NCI-H2107 (cell line): ENCODE results near the gene MED1.
"Not testable (repeated sequence)": the region's sequence is repeated elsewhere in the genome, so short reads cannot be mapped to it uniquely, and the experiment has no call there.

Experiments used
- DNase-seq: peaks from one replicate; lab custom pipeline; 2025; lab: John Stamatoyannopoulos, UW

MED1 gene, protein sequence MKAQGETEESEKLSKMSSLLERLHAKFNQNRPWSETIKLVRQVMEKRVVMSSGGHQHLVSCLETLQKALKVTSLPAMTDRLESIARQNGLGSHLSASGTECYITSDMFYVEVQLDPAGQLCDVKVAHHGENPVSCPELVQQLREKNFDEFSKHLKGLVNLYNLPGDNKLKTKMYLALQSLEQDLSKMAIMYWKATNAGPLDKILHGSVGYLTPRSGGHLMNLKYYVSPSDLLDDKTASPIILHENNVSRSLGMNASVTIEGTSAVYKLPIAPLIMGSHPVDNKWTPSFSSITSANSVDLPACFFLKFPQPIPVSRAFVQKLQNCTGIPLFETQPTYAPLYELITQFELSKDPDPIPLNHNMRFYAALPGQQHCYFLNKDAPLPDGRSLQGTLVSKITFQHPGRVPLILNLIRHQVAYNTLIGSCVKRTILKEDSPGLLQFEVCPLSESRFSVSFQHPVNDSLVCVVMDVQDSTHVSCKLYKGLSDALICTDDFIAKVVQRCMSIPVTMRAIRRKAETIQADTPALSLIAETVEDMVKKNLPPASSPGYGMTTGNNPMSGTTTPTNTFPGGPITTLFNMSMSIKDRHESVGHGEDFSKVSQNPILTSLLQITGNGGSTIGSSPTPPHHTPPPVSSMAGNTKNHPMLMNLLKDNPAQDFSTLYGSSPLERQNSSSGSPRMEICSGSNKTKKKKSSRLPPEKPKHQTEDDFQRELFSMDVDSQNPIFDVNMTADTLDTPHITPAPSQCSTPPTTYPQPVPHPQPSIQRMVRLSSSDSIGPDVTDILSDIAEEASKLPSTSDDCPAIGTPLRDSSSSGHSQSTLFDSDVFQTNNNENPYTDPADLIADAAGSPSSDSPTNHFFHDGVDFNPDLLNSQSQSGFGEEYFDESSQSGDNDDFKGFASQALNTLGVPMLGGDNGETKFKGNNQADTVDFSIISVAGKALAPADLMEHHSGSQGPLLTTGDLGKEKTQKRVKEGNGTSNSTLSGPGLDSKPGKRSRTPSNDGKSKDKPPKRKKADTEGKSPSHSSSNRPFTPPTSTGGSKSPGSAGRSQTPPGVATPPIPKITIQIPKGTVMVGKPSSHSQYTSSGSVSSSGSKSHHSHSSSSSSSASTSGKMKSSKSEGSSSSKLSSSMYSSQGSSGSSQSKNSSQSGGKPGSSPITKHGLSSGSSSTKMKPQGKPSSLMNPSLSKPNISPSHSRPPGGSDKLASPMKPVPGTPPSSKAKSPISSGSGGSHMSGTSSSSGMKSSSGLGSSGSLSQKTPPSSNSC (N-terminal part only)

GRCh38 chr17:39450847-39451581 lies at the start of gene MED1:
TSS of gene MED1 (minus strand) at chr17:39451263. CDS start at chr17:39451062, 201 bp downstream.
- DNase-seq, result peak; percentile 98

- not testable (repeated sequence) for DNase-seq
These were observed 45.9 kb upstream of the MED1 start for GRCh38 chr17:39496921-39497320.

GRCh38 chr17:39487946-39488345 lies 36.9 kb upstream of the MED1 start:
- DNase-seq, result no peak

GRCh38 chr17:39487490-39487889 lies 36.4 kb upstream of the MED1 start:
- DNase-seq, result not testable (repeated sequence)

DNA sequence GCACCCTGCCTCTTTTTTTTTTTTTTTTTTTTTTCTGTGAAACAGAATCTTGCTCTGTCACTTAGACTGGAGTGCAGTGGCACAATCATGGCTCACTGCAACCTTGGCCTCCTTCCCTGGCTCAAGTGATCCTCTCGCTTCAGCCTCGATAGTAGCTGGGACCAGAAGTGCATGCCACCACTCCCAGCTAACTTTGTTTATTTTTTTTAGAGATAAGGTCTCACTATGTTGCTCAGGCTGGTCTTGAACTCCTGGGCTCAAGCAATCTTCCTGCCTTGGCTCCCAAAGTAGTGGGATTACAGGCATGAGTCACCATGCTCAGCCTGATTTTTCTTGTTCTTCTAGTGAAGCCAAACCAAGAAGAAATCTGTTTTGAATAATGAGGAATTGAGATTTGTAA lies 35.2 kb upstream of the MED1 start:
- DNase-seq, result no peak

- DNase-seq, result no peak
These were observed 34.5 kb upstream of the MED1 start for GRCh38 chr17:39485555-39485954.

GRCh38 chr17:39484178-39484577 lies 33.1 kb upstream of the MED1 start:
- DNase-seq, result no peak

DNA sequence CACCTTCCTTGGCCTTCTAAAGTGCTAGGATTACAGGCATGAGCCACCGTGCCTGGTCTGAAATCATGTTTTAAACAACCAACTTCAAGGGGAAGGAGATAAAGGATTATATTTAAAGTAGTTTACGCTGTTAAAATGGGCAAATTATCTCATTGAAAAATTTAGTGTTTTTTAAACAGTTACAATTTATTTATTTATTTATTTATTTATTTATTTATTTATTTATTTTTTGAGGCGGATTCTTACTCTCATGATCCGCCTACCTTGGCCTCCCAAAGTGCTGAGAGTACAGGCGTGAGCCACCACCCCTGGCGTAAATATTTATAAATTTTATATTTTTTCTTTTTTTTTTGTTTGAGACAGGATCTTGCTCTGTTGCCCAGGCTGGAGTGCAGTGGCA lies 32.4 kb upstream of the MED1 start:
- DNase-seq, result no peak

GRCh38 chr17:39479631-39480030 lies 28.6 kb upstream of the MED1 start:
- not testable (repeated sequence) for DNase-seq

DNA sequence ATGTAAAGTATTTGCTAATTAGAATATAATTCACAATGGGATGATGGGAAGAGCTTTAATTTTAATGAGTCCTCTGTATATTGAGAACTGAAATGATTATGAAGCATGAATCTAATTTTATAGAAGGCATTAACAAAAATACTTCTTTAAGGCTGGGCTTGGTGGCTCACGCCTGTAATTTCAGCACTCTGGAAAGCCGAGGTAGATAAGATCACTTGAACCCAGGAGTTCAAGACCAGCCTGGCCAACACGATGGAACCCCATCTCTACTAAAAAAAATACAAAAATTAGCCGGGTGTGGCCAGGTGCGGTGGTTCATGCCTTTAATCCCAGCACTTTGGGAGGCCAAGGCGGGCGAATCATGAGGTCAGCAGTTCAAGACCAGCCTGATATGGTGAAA lies 22.2 kb upstream of the MED1 start:
- DNase-seq, result no peak

- DNase-seq, result not testable (repeated sequence)
These were observed 17.5 kb upstream of the MED1 start for GRCh38 chr17:39468610-39469009.

DNA sequence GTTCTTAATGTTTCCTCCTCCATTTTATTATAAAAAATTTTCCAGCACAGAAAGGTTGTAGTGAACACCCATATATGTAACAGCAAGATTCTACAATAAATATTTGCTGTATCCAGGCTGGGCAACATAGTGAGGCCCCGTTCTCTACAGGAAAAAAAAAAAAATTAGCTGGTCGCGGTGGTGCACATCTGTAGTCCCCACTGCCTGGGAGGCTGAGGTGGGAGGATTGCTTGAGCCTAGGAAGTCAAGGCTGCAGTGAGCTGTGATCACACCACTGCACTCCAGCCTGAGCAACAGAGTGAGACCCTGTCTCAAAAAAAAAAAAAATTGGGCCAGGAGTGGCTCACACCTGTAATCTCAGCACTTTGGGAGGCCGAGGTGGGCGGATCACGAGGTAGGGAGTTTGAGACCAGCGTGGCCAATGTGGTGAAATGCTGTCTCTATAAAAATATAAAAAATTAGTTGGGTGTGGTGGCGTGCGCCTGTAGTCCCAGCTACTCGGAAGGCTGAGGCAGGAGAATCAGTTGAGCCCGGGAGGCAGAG lies 13.6 kb upstream of the MED1 start:
- not testable (repeated sequence) for DNase-seq

- DNase-seq, result no peak
These were observed 11.7 kb upstream of the MED1 start for GRCh38 chr17:39462631-39463375.

GRCh38 chr17:39461926-39462569 lies 11.0 kb upstream of the MED1 start:
- no peak for DNase-seq

- DNase-seq, result peak; percentile 99
These were observed 10.3 kb upstream of the MED1 start, which contains the start of gene CDK12 for GRCh38 chr17:39461113-39461925. TSS of gene CDK12 (plus strand) at chr17:39461486. CDS start at chr17:39462072, 586 bp downstream.

- no peak for DNase-seq
These were observed 4.9 kb upstream of the MED1 start for GRCh38 chr17:39455919-39456318.

GRCh38 chr17:39450051-39450450 lies 1.0 kb downstream of the MED1 start:
- no peak for DNase-seq

DNA sequence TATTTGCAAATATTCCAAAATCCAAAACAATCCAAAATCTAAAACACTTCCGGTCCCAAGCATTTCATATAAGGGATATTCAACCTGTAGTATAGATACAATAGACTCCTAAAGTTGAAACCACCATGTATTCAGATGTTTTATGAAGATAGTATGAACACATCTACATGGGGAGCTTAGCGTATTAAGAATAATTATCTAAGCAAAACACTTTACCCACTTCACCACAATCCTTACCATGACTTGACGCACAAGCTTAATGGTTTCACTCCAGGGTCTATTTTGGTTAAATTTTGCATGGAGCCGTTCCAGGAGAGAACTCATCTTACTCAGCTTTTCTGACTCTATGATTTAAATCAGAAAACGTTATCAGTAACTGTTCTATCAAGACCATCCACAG lies 3.5 kb downstream of the MED1 start:
- no peak for DNase-seq

GRCh38 chr17:39443326-39443725 lies 7.7 kb downstream of the MED1 start:
- DNase-seq, result no peak
